CMK (cell line): ENCODE results near the gene TMCC2.
A peak's percentile ranks its signal among the peaks of the same experiment; 100 is the strongest.

Experiments
- DNase-seq: peaks from one replicate; pipeline ENCODE4 v3.0.0-alpha.2; 2010; ENCODE audit warnings: low read depth

Gene TMCC2

DNA sequence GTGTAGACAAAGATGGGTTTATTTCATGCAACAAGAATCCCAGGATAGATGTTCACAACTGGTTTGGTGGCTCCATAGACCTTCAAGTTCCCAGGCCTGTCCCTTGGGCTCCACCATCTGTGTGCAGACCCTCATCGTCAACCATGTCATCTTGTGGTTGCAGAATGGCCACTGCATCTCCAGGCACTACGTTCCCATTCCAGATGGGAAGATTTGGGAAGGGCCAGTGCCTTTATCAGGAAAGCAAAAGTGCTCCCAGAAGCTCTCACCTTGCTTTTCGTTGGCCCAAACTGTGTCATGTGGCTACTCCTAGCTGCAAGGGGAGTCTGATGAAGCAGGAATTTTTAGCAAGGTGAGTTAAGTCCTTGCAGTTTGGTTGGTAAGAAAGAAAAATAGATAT is 12.8 kb downstream of the TMCC2 start:
- DNase-seq, result no peak

DNA sequence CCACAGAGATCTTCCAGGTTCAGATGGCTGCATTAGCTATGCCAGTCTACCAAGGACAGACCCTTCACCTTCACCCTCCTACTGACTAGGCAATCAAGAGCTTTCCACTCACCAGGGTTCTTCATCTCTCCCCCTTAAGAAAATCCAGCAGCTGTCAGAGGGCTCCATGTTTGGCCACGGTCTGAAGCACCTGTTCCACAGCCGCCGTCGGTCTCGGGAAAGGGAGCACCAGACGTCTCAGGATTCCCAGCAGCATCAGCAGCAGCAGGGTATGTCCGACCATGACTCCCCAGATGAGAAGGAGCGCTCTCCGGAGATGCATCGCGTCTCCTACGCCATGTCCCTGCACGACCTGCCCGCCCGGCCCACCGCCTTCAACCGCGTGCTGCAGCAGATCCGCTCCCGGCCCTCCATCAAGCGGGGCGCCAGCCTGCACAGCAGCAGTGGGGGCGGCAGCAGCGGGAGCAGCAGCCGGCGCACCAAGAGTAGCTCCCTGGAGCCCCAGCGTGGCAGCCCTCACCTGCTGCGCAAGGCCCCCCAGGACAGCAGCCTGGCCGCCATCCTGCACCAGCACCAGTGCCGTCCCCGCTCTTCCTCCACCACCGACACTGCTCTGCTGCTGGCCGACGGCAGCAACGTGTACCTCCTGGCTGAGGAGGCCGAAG is 13.8 kb downstream of the TMCC2 start:
- DNase-seq, result no peak

DNA sequence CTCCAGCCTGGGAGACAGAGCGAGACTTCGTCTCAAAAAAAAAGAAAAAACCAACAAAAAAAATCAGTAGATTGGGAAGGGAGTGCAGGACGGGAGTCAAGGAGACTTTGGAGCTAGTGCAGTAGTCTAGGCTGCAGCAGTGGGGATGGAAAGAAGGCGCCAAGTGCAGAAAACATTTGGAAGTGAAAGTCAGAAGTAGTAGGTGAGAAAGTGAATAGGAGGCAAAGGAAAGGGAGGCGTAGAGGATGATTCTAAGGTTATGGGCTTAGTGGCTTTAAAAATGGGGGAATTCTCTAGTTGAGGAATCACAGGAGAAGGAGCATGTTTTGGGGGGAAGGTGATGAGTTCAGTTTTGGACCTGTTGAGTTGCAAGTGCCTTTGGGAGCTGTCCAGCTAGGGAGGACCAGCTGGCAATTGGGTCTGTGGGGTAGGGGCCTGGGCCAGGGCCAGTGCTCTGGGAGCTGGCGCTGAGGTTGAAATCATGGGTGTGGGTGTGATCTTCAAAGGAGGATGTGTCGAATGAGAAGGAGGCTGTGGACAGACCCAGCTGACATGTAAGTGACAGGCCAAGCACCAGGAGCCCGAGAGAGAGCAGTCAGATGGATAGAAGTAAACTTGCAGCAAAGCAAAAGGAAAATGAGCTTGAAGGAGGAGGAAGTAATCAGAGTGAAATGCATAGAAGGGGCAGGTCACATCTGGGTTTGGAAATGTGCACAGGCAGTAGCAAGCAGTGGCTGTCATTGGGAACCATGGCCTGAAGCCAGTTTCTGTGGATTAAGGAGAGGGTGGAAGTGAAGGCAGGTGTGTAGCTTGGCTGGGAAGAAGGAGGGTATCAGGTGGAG is 15.8 kb downstream of the TMCC2 start:
- DNase-seq, result no peak

DNA sequence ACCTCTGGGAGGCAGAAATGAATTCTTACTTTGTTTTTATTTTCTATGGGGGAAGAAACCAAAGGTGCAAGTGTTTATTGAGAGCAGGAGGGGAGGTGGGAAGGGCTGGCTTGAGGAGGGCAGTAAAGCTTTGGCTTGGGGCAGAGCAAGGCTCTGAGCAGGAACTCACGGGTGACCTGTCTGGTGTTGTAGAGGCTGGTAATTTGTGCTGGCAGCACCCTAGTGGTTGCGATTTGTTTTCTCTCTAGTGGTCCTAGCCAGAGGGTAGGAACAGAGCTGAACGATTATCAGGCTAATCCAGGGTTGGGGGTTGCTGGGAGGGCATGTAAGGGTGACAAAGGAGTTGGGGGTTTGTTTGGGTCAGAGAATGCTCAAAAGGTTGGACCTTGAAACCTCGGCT is 16.6 kb downstream of the TMCC2 start:
- no peak for DNase-seq

DNA sequence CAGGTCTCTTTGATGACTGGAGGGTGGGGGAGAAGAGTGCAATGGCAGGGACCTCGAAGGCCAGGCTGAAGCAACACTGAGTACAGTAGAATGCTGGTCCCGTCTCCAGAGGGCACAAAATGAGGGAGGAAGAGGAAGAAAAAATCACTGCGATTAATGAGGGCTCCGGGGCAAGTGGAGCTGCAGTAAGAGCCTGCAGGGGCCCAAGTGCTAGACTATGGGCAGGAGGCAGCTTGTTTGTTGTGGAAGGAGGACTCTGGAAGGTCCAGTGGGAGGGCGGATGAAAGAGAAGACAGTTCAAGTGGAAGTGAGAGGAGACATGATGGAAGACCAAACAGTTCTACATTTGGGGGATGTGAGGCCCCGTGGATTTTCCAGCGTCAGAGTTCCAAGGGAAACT is 17.4 kb downstream of the TMCC2 start:
- no peak for DNase-seq

DNA sequence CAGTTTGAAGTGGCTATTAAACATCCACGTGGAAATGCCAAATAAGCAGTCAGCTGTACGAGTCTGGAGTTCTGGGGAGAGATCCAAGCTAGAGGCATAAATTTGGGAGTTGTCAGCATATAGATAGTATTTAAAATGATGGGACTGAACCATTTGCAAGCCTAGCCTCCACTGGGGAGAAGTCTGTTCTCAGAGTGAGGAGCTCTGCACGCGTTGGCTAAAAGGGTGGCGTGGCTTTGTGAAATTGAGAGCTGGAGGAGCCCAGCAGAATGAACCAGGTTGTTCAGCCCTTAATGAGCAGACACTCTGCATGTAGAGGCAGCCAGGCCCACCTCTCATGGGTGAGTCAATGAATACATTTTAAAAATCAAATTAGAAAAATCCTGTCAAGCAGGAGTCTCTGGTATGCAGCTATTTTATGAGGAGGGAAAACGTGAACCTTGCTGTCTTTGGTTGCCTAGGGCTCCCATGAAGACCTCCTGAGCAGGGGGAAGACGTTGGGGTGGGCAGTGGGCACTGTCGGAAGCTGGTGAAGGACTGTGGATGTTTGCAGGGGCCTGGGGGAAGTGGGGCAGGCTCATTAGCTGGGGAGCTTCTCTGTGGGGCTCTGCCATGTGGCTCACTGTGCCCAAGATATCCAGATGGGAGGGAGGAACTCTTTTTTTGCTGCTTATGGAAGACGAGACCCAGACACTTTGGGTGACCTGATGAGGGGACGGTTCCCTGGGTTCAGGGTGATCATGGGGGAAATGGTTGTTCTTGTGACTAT is 18.8 kb downstream of the TMCC2 start:
- no peak for DNase-seq

DNA sequence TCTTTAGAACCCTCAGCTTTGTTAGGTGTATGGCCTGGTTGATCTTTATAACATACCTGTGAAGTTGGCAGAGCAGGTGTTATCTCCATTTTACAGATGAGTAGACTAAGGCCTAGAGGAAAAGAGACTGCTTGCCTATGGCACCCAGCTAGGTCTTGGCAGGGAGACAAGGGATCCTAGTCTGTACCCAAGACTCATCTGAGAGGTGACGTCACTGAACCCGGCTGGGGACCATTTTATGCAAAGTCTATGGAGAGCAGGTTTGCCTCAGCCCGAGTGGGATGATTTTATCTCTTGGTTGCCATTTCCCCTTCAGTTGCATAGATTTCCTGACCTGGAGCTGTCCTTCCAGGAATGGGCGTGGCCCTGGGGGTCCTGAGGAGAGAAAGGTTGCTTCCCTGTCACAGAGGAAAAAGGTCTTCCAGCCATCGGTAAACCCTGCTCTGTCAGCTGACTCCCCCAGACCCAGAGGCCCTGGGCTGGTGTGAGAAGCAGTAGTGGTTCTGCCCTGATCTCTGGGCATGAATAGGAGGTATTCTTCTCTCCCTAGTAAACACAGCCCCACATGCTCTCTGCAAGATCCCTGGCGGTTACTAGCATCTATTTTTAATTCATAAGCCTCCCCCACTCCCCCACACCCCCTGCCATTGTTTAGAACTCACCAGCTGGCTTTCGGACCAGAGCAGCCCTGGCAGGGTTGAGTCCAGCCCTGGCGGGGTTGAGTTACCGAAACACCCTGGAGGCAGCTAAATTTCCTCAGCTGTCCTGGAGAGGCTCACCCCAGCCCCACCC is 19.6 kb downstream of the TMCC2 start:
- no peak for DNase-seq

DNA sequence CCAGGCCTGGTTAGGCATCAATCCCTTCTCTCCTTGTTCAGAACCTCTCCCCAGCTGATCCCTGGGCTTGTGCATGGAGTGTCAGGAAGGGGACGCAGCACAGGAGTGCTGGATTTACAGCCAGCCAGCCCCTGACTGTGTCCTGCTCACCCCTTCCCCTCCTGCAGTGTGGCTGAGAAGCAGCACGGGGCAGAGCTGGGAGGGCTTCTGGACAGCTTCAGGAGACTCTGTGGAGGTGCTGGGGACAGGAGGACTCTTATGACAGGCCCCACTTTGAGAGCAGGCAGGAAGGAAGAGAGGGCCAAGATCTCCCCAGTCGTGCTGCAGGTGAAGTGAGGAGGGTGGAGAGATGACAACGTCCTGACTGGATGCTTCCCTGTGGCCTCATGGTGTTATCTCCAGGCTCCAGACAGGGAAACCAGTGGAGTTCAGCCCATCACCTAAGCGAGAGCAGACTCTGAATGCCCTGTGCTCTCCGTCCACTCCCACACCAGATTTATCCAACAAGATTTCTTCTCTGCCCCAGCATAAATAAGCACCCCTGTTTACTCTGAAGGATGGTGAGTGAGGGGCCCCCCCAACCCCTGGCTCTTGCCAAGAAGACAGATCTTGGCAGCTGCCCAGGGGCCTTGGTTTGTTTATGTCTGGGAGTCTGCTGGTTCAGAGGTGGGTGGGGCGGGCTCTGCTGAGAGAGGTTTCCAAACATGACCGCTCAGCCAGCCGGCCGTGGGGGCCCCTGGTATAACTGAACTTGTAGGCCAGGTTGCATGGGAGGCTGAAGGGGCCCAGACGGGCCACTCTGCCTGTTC is 21.3 kb downstream of the TMCC2 start:
- DNase-seq, result no peak

DNA sequence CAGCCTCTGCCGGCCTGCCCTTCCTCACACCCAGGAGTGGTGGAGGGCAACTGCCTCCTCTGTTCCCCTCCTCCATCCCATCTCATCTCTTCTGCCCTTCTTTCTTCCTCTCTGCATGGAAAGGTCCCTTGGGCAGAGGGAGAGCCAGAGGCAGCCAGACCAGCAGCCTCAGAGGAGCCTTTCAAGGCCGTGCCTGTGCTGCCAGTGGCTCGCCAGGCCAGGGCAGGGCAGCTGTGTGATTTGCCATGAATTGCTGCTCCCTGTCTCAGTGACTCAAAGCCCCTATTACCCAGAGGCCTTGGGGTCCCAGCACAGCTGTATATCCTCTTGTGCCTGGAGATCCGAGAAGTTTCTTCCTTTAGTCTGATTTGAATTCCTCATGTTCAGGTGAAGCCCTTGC is 21.9 kb downstream of the TMCC2 start:
- DNase-seq, result no peak

DNA sequence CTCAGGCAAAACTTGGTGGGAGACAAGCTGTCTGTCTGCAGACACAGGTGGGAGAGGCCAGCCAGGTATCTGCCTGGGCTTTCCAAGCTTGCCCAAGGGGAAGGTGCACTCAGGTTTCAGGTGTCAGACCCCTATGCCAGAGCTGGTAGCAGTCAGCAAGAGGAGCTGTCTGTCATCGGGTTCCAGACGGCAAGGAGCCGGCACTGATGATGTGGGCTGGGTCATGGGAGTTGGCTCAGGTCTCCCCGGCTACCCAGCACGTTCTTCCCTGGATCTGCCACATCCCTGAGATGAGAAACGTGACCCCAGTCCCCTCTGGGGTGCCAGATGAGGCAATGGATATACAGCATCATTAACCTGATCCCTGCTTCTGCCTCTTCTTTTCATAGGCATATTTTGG is 23.0 kb downstream of the TMCC2 start:
- DNase-seq, result no peak

DNA sequence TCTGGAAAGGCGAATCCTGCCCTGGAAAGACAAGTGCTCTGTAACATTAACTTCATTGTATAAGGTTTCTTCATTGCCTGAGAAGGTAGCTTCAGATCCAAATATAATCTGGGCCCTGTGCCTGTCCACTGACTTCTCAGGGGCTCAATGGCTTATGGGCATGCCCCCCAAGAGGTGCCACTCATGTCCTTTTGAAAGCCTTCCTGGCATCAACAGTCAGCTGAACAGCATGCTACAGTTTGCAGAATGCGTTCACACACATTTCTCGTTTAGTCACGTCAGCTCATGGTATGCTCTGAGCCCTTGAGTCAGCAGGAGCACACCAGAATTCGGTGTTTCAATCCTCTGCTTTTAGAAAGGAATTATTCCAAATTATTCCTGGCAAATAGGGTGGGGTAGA is 23.8 kb downstream of the TMCC2 start:
- no peak for DNase-seq

DNA sequence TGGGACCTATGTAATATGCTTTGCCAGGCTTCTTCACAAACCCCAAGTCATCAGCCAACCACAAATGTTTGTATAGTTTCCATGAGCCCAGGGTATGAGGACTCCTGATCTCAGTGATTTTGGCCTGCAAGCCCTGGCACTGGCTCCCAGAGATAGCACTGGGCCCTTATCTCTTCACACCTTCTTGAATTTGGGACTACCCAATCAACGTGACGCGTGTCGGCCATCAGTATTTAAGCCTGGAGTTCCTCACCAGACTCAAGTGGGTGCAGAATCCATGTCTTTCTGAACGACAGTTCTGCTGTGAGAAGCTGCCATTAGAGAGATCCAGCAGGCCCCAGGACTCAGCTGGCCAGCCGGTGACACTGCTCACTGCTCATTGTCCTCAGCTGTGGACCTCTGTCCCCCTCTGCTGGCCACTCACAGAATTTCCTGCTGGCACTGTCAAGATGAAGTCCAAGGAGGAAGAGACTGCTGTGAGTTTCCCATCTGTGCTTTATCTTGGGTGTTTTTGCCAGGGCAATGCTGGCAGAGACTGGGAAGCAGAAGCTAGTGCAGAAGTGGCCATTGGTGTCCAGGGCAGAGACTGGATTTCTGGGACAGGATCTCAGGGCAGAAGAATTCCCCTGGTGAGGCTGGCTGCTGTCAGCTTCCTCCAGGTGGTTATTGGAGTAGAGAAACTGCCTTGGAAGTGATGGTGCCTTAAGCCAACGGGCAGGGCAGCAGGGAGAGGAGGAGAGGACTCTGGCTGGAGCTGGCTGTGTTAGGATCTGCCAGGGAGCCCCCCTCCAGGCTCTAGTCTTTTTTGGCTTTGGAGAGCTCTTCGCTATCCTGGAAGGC is 28.4 kb downstream of the TMCC2 start:
- peak; percentile 97 for DNase-seq

DNA sequence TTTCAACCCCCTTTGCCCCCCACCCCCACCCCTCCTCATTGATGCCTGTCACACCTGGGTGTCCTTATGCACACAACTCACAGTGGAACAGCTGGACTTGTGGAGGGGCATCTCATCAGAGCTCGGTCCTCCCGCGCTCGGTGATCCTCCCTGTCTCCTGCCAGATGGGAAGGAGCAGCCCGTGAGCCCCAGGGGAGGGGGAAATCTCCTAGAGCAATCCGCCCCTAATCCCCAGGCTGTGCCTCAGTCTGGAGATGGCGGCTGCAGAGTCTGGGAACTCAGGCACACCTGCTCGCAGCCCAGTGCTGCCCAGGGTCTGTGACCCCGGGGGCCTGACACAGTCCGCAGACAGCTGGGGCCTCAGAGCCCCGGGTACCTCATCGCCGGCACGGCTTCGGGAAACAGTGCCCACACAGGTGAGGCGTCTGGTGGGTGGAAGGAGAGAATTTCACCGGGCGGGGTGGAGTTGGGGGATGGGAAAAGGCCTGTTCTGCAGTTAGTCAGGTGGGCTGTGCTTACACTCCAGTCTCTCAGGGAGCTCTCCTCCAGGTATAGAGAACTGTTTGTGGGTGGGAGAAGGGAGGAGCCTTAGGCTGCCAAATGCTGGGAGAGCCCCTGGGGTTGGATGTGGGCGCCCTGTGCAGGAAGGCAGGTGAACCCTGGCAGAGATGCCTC is 29.3 kb downstream of the TMCC2 start:
- no peak for DNase-seq

DNA sequence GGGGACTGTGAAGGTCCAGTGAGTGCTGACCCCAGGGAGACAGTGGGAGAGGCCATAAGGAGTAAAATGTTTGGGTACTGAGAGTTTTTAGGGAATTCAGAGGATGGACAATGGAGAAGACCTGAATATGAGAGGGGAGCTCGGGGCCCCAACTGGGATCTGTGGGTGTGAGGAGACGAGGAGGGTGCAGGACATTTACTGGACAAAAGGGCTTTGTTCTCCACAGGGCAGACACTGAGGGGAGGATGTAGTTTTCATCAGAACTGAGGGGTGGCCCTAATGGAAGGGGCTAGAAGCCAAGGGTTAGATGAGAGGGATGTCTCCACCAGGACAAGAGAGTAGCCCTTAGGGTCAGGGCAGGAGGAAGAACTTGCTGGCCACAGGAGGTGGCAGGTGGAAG is 30.0 kb downstream of the TMCC2 start:
- DNase-seq, result no peak

DNA sequence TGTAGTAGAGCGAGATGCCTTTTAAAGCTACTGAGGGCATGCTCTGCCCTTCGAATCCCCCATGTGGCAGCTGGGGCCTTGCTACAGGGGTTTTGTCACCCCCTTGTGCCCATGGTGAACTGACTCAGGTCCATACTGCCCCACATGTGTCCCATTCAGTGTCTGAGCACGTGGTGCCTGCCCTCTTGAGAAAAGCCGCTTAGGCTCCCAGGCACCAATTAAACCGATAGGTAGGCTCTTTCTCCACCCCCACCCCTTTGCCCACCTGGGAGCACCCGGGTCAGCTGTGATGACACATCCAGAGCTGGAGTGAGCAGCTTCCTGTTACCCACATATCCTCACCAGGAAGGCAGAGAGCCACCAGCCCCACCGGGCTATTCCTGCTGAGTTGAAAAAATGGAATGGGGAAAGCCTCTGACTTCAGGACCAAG is 30.5 kb downstream of the TMCC2 start:
- DNase-seq, result no peak

DNA sequence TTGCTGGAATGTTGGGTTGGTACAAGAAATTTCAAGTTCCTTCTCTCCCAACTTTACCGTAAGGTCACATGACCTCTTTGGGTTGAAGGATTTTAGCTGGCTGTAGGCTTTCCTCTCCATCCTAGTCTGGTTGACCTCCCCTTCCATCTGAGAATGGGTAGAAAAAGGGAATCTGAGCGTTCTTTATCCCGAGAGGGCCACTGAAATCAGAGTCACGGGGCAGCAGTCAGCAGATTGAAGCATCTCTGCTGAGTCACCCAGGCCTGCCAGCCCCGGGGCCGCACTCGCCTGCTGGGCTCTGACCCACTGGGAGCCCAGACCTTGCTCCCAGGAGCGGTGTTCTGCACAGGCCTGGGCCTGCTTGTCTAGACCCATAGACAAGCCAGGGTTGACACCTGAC is 31.0 kb downstream of the TMCC2 start:
- DNase-seq, result no peak

DNA sequence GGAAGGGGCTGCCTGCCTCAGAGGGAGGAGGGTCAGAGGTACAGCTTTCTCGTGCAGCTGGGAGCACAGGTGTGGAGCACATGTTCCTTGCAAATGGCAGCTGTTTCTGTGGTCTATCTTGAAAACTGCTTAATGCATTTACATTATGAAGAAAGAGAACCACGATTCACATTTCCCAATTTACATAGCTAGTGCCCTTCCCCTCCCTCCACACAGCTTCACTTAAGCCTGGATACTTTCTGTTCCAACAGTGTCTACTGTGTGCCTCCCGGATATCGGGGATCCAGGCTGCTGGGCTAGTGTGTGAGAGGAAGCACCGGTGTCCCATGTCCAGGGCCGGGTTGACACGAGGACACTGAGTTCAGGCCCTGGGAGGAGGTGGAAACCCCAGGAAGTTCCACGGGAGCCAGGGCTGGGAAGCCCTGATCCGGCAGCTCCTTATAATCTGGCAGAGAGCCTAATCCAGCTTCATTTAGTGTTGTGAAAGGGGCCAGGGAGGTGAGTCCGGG is 31.6 kb downstream of the TMCC2 start:
- no peak for DNase-seq

DNA sequence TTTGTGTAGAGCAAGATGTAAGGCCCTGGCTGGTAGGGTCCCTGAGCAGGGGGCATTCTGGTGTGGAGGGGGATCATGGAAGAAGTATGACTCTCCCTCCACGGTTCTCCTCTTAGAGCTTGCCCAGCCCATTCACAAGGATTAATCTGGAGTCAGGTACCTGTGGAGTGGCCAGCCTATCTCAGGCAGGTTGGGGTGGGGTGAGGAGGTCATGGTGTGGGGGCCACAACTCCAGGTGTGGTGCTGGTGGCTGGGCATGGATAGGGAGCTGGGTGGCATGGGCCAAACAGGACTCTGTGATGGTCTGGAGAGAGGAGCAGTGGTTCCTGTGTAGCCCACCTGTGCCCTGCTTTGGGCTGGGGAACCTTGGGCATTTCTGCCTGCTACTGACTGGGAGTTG is 32.3 kb downstream of the TMCC2 start:
- DNase-seq, result no peak

DNA sequence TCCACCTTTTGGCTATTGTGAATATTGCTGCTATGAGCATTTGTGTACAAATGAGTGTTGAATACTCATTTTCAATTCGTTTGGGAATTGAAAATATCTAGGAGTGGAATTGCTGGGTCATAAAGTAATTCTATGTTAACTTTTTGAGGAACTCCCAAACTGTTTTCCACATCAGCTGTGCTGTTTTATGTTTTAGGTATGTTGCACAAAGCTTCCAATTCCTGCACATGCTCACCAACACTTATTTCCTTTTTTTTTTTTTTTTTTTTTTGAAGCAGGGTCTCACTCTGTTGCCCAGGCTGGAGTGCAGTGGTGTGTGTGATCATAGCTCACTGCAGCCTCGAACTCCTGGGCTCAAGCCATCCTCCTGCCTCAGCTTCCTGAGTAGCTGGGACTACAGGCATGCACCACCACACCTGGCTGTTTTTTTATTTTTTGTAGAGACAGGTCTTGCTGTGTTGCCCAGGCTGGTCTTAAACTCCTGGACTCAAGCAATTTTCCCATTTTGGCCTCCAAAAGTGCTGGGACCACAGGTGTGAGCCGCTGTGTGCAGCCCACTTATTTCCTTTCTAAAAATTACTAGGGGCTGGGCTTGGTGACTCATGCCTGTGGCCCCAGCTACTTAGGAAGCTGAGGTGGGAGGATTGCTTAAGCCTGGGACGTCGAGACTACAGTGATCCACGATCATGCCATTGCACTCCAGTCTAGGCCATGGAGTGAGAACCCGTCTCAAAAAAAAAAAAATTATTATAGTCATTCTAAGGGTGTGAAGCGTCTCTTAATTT is 33.4 kb downstream of the TMCC2 start:
- no peak for DNase-seq
